Spinal cord (tissue), 10 donors: ENCODE results near the gene SOS2. TPM values are rescaled to one million over a fixed set of nuclear protein-coding genes. Genes with fewer than 3 reads are reported as not detected.

Experiments used
- DNase-seq, 6 donors: peaks; one replicate each; pipeline versions ENCODE4 v3.0.0 to v3.0.0-alpha.2; 2013 to 2015; ENCODE audit warnings: low spot score in 6 of 6, low read depth in 4 of 6
- H3K27ac ChIP-seq: one replicate; pipeline ENCODE4 v1.5.1; 2013; ENCODE audit warnings: low read depth, low read length, control low read depth
- H3K27me3 ChIP-seq: one replicate; pipeline ENCODE4 v1.6.1; 2013; ENCODE audit warnings: low read length; ENCODE audit not compliant: control insufficient read depth, insufficient read depth
- H3K36me3 ChIP-seq: one replicate; pipeline ENCODE4 v1.6.1; 2013; ENCODE audit warnings: low read length; ENCODE audit not compliant: control insufficient read depth, insufficient read depth
- H3K4me1 ChIP-seq: one replicate; pipeline ENCODE4 v1.6.1; 2013; ENCODE audit warnings: low read length; ENCODE audit not compliant: control insufficient read depth, insufficient read depth
- H3K4me3 ChIP-seq: one replicate; pipeline ENCODE4 v1.5.1; 2013; ENCODE audit warnings: low read depth, low read length, control low read depth
- H3K9me3 ChIP-seq: one replicate; pipeline ENCODE4 v1.6.1; 2013; ENCODE audit warnings: low read length; ENCODE audit not compliant: control insufficient read depth, insufficient read depth
- WGBS: methylation state at CpG from one replicate; pipeline ENCODE4 v1.1.5; 2013; ENCODE audit warnings: missing lambda C conversion rate; ENCODE audit not compliant: insufficient coverage; 5-methylcytosine and 5-hydroxymethylcytosine counted together
- long read RNA-seq, 4 donors: transcript quantifications; one replicate each; lab custom pipeline, GENCODE V29; 2026
- polyA plus RNA-seq, 2 donors: library from polyadenylated mRNA; unstranded; fragments of 120-200 nt; gene quantifications; one replicate each; pipeline ENCODE4 v1.2.1, GENCODE V29; 2013; ENCODE audit not compliant: insufficient read length in 2 of 2
- total RNA-seq, 2 donors: library from RNA; depleted of rRNA in 1 of 2; stranded (reverse); fragments of 120-200 nt in 1 of 2; fragments of >200 nt in 1 of 2; gene quantifications; one replicate each; pipeline versions ENCODE4 v1.2.3 to v1.2.4, GENCODE V29; 2013 to 2014
- donor health status: healthy.

SOS2 gene
- total RNA-seq (10 to 100 TPM; 36.3 to 60.2 TPM), polyA plus RNA-seq (10 to 100 TPM; 29.6 to 38.6 TPM)
- long read RNA-seq, donor 1, full-length matches to known transcripts = 1 of 1 reads
- long read RNA-seq, donor 1, partial matches to known transcripts = 0 of 1 reads
- long read RNA-seq, donor 1, other reads (novel, unspliced or antisense) = 0 of 1 reads
- long read RNA-seq, donor 2, partial matches to known transcripts = 5 of 5 reads
- long read RNA-seq, donor 2, other reads (novel, unspliced or antisense) = 0 of 5 reads
- long read RNA-seq, donor 3 = 0 reads
- long read RNA-seq, donor 4, partial matches to known transcripts = 11 of 11 reads
- long read RNA-seq, donor 4, other reads (novel, unspliced or antisense) = 0 of 11 reads

DNA sequence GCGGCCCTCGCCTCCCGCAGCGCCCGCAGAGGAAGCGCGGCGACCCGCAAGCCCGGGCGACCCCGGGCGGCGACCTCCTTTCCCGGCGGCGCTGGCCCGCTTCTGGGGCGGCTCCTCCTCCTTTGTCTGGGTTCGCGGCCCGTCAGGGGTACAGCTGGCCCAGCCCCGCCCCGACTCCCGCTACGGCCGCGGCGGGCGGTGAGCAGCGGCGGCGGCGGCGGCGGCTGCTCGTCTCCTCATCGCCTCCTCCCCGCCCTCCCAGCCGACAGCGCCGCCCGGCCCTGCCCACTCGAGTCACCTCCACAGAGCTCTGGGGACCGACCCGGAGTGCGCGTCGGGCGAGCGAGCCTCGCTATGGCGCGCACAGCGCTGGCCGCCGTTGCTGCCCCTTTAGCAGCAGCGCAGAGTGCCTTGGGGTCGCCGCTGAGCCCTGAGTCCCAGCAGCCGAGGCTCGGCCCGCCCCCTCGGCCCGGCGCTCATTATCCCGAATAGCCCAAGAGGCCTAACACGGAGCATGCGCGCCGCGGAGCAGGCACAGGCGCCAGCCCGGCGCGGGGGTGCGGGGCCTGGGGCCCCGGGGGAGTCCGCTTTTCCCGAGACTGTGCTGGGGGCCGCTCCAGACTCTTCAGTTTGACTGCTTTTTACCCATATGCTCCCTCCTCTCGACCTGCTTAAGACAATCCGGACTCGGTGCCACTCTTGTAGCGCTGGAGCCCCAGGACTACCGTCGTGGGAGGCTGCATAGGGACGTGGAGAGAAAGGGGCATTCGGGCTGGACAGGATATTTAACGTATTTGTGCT lies at the start of gene SOS2:
SOS2 (minus strand) TSS at position 104 of the 801 bp plus-strand sequence. CDS start 295 bp downstream, outside the sequence.
- under 1% methylated on average over 81 of the region's 90 CpGs for WGBS

DNA sequence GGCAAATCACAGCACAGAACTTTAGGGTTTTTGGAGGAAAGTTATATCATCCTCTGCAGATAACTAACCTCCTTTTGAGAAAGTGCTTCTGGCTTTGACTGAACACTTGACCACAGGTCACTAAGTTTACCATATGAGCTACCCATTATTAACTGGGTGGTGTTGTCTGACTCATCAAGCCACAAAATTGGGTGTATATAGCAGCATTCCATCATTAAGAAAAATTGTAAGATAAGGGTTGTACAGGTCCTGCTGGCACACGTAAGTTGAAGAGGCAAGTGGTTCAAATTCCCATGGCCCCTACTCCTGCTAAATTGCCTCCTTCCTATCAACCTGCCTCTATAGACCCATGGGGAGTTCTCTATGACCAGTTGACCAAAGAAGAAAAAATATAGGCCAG lies 41.1 kb upstream of the SOS2 start:
- H3K27ac ChIP-seq = no peak overlapping the region
- H3K4me3 ChIP-seq = no peak overlapping the region
- H3K27me3 ChIP-seq = no peaks in the 10 kb centered on the region
- no peak for DNase-seq
- no peaks in the 10 kb centered on the region for H3K9me3 ChIP-seq
- H3K36me3 ChIP-seq = no peaks in the 10 kb centered on the region
- WGBS = no CpG with 5 or more reads among the region's 1 CpG
- no peaks in the 10 kb centered on the region for H3K4me1 ChIP-seq

More for the DNA sequence above, at the start of gene SOS2:
- H3K27ac ChIP-seq = peak within 1 kb of the TSS; percentile 93
- peak within 1 kb of the TSS; percentile 81 for H3K4me3 ChIP-seq
- DNase-seq = peak; percentile 79 to 96 (median 82)
- H3K9me3 ChIP-seq = no peaks in the 10 kb centered on the region
- H3K36me3 ChIP-seq = no peaks in the 10 kb centered on the region
- H3K4me1 ChIP-seq = peaks cover 7% of the 10 kb centered on the region
- no peaks in the 10 kb centered on the region for H3K27me3 ChIP-seq

DNA sequence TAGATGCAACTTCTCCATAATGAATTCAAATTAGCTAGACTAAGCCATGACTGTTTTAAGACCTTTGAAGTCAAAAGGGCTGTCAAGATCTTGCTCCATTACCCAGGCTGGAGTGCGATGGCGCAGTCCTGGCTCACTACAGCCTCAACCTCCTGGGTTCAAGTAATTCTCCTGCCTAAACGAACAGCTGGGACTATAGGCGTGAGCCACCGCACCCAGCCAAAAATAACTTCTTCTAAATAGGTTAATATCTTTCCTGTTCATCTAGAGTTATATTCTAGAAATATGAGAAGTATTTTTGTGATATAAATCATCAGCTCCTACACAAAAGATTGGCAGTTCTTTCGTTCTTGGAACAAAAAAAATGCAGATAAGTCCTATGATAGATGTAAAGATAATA lies 39.6 kb upstream of the SOS2 start:
- H3K9me3 ChIP-seq = no peaks in the 10 kb centered on the region
- no peaks in the 10 kb centered on the region for H3K36me3 ChIP-seq
- H3K27me3 ChIP-seq = no peaks in the 10 kb centered on the region
- no peak overlapping the region for H3K27ac ChIP-seq
- no peak overlapping the region for H3K4me3 ChIP-seq
- H3K4me1 ChIP-seq = no peaks in the 10 kb centered on the region
- 86% methylated on average over 2 of the region's 6 CpGs for WGBS
- DNase-seq = no peak

DNA sequence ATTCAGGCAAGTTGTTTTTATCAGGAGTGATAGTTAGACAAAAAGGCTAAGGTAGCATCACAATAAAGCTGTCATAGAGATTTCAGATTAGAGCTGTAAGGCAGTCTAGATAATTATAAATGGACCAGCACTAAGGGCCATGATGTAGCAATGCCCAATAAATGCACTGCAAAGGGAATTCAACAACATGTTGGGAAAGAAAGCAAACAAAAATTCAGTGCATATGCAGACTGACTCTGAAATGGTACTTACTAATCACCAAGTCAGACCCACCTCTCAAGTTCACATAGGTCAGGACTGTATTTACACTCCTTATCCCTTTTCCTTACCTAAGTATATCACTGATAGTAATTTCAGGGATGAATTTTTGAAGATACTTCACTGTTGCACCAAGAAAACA lies 33.7 kb upstream of the SOS2 start:
- Histone ChIP-seq H3K9me3 (no peaks in the 10 kb centered on the region), H3K36me3 (peaks cover 4% of the 10 kb centered on the region), H3K4me3 (no peak overlapping the region), H3K27me3 (no peaks in the 10 kb centered on the region), H3K4me1 (no peaks in the 10 kb centered on the region), H3K27ac (no peak overlapping the region)
- DNase-seq = no peak

DNA sequence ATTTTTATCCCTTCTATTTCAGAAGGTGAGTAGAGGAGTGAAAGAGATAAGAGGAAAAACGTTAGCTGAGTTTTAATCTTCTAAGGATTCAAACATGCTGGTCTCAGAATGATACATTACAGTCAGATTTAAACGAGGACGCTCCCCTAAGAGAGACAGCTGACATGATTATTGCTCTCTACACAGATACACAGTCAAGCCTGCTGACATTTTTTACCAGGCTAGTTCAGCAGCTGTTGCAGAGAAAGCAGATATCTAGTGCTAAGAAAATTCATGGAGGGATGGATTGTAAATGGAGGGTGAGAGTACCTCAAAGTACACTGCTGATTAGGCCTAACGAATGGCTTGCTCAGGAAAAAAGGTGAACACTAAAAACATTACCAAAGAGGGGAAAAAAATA lies 31.9 kb upstream of the SOS2 start:
- no CpG with 5 or more reads among the region's 4 CpGs for WGBS
- Histone ChIP-seq H3K27ac (no peak overlapping the region), H3K9me3 (no peaks in the 10 kb centered on the region), H3K4me3 (no peak overlapping the region), H3K36me3 (peaks cover 4% of the 10 kb centered on the region), H3K4me1 (no peaks in the 10 kb centered on the region), H3K27me3 (no peaks in the 10 kb centered on the region)
- DNase-seq = no peak

DNA sequence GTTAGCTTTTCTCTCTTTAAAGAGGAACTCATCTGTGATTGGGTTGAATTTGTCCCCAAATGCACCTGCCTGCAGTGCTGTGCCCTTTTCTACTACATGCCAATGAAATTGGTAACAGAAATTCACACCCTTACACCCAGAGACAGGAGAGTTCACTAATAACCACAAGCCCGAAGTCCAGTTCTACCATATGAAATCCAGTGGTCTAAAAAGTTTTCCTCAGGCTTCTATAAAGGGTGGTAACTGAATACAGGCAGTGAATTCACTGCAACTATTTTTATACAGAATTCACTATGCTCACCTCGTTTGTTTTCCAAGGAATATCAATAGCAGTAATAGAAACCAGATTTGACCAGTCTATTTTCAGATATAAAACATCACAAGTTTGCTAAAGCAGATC lies 31.5 kb upstream of the SOS2 start:
- Histone ChIP-seq H3K27ac (no peak overlapping the region), H3K36me3 (peaks cover 4% of the 10 kb centered on the region), H3K9me3 (no peaks in the 10 kb centered on the region), H3K4me1 (no peaks in the 10 kb centered on the region), H3K4me3 (no peak overlapping the region), H3K27me3 (no peaks in the 10 kb centered on the region)
- no peak for DNase-seq
- WGBS = no CpG with 5 or more reads among the region's 2 CpGs

DNA sequence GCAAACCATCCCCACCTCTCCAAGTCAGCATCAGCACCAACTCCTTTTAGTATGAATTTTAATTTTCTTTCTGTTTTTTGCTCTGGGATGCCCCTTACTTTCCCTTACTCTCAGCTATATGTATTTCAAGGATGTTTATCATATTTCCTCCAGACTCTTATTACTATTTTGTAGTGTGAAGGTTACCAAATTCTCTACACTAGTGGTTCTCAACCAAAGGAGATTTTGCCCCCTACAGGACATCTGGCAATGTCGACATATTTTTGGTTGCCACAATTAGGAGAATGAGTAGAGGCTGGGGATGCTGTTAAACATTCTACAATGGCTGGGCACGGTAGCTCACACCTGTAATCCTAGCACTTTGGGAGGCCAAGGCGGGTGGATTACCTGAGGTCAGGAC lies 29.1 kb upstream of the SOS2 start:
- no peaks in the 10 kb centered on the region for H3K9me3 ChIP-seq
- H3K4me1 ChIP-seq = no peaks in the 10 kb centered on the region
- DNase-seq = peak in 2 of 6 donors; percentile 28 to 36
- no peaks in the 10 kb centered on the region for H3K27me3 ChIP-seq
- H3K27ac ChIP-seq = no peak overlapping the region
- 40% methylated on average over 1 of the region's 3 CpGs for WGBS
- H3K4me3 ChIP-seq = no peak overlapping the region
- peaks cover 4% of the 10 kb centered on the region for H3K36me3 ChIP-seq

DNA sequence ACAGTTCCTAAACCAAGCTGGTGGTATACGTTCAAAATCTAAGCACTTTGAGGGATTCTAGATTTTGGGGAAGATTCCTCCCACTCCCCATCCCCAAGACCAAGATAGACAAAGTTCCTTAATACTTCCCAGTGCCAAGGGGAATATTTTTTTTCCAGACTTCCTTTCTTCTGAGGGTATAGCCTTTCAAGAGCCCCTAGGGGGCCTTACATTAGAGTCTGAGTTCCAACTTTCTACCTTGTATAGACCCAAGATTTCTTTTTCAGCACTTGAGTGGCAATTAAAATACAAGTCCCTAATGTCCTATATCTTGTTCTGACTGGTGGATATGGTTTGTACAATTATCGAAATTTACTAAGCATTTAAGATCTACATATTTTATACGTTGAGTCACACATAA lies 28.7 kb upstream of the SOS2 start:
- H3K27me3 ChIP-seq = no peaks in the 10 kb centered on the region
- H3K27ac ChIP-seq = no peak overlapping the region
- peaks cover 4% of the 10 kb centered on the region for H3K36me3 ChIP-seq
- H3K4me3 ChIP-seq = no peak overlapping the region
- DNase-seq = no peak
- H3K4me1 ChIP-seq = no peaks in the 10 kb centered on the region
- H3K9me3 ChIP-seq = no peaks in the 10 kb centered on the region
- no CpG with 5 or more reads among the region's 3 CpGs for WGBS

DNA sequence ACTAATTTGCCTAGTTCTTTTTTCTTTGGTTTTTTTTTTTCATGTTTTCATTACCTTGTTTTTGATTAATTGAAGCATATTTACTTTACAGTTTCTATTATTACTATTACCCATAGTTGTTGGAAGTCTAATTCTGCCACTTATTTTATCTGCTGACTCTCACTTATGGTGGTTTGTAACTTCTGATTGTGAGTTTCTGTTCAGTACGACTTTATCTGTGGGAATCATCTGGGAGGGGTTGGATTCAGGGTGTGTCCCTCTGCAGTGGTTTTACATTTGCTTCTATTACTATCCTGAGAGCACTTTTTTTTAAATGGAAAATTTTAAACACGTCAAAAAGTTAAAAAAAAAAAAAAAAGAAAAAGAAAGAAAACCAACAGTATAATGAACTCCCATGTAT lies 26.4 kb upstream of the SOS2 start:
- Histone ChIP-seq H3K27me3 (no peaks in the 10 kb centered on the region), H3K4me1 (no peaks in the 10 kb centered on the region), H3K9me3 (no peaks in the 10 kb centered on the region), H3K27ac (no peak overlapping the region), H3K36me3 (no peaks in the 10 kb centered on the region), H3K4me3 (no peak overlapping the region)
- DNase-seq = no peak
- no CpG with 5 or more reads among the region's 2 CpGs for WGBS

DNA sequence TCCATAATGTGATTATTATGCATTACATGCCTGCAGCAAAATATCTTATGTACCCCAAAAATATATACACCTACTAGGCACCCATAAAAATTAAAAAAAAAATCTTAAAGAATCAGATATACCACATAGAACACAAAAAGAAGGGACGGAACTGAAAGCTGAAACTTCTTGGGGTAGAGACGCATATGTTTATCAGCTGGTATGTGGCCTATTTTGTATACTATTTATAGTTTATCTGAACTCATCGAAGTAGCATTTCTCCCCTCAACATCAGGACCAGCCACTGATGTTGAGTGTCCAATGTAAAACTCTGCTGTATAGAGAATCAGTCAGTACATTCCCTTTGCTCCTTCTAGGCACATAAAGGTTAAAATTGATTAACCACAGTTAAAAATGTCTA lies 22.9 kb upstream of the SOS2 start:
- no CpG with 5 or more reads among the region's 3 CpGs for WGBS
- H3K4me1 ChIP-seq = no peaks in the 10 kb centered on the region
- no peaks in the 10 kb centered on the region for H3K9me3 ChIP-seq
- H3K36me3 ChIP-seq = peaks cover 6% of the 10 kb centered on the region
- DNase-seq = no peak
- H3K27ac ChIP-seq = no peak overlapping the region
- no peak overlapping the region for H3K4me3 ChIP-seq
- no peaks in the 10 kb centered on the region for H3K27me3 ChIP-seq
